B cell (primary cell): ENCODE measurements around the gene SLC6A7.

Experiments
- EZH2 ChIP-seq: IDR thresholded peaks from 2 replicates; pipeline ENCODE4 v1.6.1; 2012; ENCODE audit warnings: borderline replicate concordance, low read depth, mild to moderate bottlenecking, moderate library complexity, low read length; ENCODE audit not compliant: insufficient read depth, poor library complexity, severe bottlenecking
- TF ChIP-seq, protein P1 (sequence below): fragments of 200-600 bp; IDR thresholded peaks from one replicate; pipeline ENCODE4 v1.8.0; 2022; ENCODE audit warnings: antibody characterized with exemption, mild to moderate bottlenecking

- TF ChIP-seq, protein P1, sequence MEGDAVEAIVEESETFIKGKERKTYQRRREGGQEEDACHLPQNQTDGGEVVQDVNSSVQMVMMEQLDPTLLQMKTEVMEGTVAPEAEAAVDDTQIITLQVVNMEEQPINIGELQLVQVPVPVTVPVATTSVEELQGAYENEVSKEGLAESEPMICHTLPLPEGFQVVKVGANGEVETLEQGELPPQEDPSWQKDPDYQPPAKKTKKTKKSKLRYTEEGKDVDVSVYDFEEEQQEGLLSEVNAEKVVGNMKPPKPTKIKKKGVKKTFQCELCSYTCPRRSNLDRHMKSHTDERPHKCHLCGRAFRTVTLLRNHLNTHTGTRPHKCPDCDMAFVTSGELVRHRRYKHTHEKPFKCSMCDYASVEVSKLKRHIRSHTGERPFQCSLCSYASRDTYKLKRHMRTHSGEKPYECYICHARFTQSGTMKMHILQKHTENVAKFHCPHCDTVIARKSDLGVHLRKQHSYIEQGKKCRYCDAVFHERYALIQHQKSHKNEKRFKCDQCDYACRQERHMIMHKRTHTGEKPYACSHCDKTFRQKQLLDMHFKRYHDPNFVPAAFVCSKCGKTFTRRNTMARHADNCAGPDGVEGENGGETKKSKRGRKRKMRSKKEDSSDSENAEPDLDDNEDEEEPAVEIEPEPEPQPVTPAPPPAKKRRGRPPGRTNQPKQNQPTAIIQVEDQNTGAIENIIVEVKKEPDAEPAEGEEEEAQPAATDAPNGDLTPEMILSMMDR = no peak
- no peak for TF ChIP-seq EZH2
These were observed 16.7 kb upstream of the SLC6A7 start for GRCh38 chr5:150173161-150173560.
